Dermis microvascular lymphatic vessel endothelial cell (primary cell): ENCODE results near the gene SH3RF2. TPM values are rescaled to one million over a fixed set of nuclear protein-coding genes. Genes with fewer than 3 reads are reported as not detected.
"Not testable (repeated sequence)": the region's sequence is repeated elsewhere in the genome, so short reads cannot be mapped to it uniquely, and the experiment has no call there.

Source experiments
- DNase-seq, 2 donors: peaks; one replicate each; pipeline versions ENCODE4 v3.0.0 to v3.0.0-alpha.2; 2010; ENCODE audit warnings: low read depth in 2 of 2
- total RNA-seq: library from RNA; depleted of rRNA; stranded (reverse); fragments of >200 nt; gene quantifications from 2 replicates; pipeline ENCODE4 v1.2.1, GENCODE V29; 2014

Gene SH3RF2
- total RNA-seq, 1 donor from 2014 or later, result not detected

DNA sequence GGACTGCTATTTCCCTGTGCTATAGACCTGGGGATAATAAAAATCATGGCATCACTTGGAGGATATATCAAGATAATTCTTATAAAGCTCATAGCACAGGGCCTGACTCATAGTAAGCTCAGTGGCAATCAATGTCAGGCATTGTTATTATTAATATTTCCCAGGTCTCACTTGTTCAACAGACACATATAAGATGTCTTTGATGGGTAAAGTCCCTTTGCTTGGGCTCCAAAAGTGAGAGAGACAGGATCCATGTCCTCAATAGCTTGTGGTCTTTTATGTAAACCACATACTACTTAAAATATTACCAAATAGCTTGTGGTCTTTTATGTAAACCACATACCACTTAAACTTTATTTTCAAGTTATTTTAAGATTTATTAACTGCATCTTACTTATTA lies 11.2 kb downstream of the SH3RF2 start:
- DNase-seq, result no peak

DNA sequence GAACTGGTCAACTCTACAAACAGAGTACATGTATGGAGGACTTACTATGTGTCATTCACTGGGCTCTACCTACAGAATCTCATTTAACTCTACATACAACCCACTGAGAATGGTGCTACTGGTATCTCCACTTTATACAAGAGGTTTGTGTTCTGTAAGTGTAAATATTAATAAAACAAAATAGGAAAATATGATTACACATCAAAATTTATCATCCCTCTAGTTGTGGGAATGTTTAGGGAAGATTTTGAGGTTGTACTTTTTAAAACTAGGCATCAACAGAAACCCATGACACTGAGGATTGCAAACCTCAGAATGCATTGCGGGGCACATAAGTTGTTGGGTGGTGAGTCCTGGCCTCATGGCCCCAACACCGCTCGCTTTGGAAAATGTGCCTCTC lies 11.7 kb downstream of the SH3RF2 start:
- no peak for DNase-seq

DNA sequence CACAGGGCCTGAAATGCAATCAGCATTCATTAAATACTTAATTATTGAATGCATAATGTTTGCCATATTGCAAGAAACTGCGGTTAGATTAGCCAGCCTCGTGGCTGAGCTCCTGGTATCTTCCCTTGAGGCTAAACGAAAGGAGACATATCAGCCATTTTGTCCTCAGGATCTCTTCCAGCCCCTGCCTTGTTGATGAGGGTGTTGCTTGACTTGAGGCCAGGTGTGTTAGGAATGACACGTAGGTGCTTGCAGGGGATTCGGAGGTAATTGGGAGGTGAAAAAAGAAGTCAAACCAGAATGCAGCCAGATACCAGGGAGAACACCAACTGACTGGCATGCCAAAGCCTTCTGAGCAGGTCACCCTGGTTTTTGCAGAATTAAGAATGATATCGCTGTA lies 12.5 kb downstream of the SH3RF2 start:
- no peak for DNase-seq

DNA sequence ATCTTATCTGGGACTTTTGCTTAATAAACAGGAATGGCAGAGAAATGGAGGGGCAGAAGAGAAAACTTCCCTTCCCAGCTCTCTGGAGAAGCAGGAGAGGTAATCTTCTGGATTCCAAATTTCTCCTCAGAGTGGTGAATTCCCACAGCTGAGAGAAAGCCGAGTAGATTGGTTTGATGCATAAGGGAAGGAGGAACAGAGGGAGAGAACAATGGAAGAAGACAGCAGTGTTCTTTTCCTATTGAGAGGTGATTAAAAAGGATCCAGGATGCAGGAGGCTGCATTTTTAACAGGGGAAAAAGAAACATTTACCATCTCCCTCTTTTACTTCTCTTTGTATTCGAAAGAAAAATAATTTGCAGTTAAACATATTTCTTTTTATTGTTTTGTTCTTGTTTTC lies 13.1 kb downstream of the SH3RF2 start:
- no peak for DNase-seq

DNA sequence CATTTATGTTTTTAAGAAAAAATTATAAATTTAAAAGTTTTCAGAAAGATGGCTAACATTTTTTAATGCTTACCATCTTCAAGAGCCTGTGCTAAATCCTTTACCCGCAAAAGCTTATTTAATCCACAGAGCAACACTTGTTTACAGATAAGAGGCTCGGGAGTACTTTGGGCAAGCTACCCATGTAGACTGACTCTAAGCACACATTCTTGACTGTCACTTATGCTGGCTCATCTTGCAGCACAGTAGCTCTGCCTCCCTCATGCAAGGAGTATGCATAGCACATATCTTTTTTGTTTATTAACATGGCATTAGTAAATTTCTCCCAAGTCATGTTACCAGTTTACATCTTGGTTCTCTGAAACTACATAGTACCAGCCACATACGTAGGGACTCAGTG lies 14.7 kb downstream of the SH3RF2 start:
- DNase-seq, result no peak

DNA sequence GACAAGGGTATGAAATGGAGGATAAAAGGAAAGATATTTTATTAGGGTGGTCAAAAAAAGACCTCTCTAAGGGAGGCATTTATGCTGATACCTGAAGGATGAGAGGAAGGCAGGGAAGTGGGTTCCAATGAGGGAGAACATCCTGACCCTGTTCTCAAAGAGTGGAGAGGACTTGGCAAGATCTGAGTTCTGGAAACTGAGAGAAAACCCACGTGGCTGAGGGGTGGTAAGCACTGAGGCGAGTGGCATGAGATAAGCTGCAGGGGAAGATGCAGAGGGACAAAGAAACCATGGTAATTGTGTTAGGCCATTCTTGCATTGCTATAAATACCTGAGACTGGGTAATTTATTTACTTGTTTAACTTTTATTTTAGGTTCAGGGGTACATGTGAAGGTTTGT lies 16.8 kb downstream of the SH3RF2 start:
- no peak for DNase-seq

DNA sequence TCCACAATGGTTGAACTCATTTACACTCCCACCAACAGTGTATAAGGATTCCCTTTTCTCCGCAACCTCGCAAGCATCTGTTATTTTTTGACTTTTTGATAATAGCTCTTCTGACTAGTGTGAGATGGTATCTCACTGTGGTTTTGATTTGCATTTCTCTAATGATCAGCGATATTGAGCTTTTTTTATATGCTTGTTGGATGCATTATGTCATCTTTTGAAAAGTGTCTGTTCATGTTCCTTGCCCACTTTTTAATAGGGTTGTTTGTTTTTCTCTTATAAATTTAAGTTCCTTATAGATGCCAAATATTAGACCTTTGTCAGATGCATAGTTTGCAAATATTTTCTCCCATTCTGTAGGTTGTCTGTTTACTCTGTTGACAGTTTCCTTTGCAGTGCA lies 17.8 kb downstream of the SH3RF2 start:
- not testable (repeated sequence) for DNase-seq

DNA sequence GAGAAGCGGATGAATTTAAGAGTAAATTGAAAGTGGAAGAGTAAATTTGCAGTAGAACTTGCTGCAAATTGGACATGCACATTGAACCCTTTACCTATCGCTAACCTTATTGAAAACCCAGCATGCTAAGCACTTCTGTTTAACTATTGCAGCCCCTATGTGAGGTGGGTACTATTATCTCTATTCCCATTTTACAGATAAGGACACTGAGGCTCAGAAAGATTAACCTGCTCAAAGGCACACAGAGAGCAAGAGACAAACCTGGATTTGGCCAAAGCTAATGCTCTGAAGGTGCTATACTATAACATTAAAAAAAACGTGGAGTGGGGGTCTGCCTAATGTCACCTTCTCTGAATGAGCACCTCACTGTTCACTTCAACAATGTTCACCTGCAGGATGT lies 21.0 kb downstream of the SH3RF2 start:
- DNase-seq, result no peak

DNA sequence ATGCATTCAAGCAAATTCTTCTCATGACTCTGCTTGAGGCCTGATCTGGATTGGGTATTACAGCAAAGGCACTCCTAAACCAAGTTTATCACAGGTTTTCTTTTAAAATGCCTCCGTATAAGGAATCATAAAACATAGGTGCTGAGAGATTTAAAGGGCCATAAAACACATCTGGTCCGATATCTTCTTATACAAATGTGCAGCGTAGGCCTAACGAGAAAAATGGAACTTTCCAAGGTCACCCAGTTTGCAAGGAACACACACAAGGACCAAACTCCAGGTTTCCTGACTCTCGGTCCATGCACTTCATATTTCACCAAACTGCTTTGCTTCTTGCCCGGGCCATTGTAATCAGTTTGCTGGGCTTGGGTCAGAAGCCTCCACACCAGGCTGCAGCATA lies 22.1 kb downstream of the SH3RF2 start:
- no peak for DNase-seq

DNA sequence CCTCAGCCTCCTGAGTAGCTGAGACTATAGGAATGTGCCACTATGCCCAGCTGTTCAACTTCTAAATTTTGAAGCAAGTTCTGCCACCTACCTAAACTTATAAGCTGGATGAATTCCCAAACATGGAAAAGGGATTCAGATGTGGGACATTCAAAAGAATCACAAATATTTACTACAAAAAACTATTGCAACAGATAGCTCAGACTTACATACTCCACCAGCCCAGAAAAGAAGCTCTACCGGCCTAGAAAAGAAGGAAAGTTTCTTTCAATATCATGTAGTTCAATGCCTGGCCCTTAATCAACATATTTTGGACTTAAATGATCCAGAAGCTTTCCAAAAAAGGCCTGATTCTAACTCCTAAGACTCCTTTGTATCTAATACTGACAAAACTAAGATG lies 23.8 kb downstream of the SH3RF2 start:
- DNase-seq, result no peak

DNA sequence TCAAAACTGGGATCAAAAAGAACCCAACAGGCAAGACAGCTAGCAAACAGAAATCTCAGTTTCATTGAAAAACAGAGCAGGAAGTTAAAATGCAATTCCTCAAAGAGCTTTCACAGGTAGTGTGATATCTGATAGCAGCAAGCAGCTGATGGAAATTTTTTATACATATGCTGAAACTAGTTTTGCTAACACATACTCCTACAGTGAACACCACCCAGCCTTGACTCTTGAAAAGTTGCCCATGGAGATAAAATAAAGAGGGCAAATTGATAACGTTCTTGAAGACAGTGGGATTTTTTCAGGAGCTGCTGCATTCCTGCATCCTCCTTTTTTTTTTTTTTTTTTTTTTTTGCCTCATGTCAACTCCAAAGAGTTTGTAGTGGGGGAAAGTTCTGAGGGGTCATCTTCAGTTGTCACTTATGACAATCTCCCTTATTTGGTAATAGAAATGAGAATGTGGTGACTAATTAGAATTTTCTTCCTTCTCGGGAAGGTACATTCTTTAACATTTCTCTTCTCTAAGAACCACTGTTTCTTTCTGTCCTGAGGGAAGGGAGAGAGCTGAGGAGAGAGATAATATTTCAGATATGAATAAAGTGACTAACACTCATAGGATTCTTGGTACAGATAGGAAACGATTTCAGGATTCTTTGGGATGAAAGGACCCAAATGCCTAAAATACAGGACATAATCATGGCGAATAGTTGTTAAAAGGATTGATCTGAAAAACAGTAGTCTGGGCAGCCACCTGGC lies 24.6 kb downstream of the SH3RF2 start:
- no peak for DNase-seq

DNA sequence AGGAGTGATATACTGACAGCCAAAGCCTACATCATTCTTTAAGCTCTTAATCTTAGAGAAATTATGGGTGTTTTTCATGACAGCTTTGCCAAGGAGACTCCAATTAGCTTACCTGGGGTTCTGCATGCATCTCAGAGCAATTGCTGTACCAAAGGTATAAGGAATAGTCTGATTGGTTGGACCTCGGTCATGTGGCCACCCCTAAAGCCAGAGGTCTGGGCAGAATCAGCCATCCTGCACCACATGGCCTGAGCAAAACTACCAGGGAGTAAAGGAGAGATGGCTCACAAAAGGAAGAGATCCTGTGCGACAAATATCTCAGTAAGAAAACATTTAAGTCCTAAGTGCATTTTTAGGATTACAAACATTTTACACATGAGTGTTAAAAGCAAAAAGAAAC lies 25.6 kb downstream of the SH3RF2 start:
- DNase-seq, result no peak

DNA sequence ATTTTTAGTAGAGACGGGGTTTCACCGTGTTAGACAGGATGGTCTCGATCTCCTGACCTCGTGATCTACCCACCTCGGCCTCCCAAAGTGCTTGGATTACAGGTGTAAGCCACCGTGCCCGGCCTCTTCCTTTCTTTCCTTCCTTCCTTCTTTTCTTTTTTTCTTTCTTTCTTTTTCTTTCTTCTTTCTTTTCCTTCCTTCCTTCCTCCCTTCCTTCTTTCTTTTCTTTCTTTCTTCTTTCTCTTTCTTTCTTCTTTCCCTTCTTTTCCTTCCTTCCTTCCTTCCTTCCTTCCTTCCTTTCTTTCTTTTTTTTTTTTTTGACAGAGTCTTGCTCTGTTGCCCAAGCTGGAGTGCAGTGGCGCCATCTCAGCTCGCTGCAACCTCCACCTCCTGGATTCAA lies 27.6 kb downstream of the SH3RF2 start:
- DNase-seq, result not testable (repeated sequence)

DNA sequence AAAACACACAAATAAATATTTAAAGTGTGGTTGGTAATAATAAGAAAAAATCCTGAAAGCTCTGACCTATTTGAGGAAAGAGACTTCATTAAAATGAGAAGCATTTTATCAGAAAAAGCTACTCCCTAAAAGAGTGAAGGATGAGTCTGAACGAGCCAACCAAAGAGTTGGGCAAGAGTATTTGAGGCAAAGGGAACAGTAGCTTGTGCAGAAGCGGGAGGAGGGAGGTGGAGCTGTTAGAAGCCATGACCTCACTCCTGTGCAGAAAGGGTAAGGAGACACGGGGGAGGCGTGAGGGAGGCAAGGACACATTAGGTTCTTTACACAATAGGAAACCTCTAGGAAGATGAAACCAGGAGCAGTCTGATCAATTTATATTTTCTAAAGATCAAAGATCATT lies 29.4 kb downstream of the SH3RF2 start:
- no peak for DNase-seq

DNA sequence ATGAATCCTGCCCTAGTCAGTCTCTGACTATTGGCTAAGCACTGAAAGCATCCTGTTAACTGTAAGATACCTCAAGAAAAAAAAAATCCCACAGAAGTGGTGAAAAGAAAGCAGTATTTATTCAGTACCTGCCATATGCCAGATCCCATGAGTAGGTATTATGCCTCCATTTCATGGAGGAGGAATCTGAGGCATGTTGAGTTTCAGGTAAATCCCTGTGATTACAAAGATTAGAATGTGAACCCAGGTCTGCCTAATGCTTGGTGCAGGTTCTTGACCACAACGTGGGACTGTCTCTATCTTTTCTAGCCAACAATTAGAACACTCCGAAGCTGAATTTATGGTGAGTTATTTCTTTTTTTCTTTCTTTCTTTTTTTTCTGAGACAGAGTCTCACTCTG lies 30.9 kb downstream of the SH3RF2 start:
- DNase-seq, result no peak

DNA sequence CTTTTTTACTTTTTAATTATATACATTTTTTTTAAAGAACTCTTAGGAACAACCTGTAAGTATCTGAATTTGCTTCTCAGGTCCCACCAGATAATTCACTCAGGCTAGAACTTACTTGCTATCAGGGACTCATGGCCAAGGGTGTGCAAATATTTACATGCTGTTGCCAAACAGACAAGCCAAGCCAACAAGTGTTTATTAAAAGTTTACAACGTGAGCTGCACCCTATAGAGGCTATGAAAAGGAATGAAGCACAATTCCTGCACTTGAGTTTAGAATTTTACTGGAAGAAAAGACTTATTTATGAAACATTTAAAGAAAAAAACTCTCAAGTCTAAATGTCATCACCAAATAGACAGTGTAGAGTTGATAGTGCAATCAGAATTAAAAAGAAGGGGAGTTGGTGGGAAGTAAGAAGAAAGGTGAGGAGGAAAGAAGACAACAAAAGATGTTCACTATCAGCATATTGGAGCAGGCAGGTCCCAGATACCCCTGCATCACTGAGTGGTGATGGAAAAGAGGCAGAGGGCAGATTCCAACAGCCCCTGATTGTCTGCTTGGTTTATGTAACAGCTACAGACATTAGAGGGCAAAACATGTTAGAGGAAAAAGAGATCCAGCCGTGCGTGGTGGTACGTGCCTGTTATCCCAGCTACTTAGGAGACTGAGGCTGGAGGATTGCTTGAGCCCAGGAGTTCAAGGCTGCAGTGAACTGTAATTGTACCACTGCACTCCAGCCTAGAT lies 32.8 kb downstream of the SH3RF2 start:
- no peak for DNase-seq

DNA sequence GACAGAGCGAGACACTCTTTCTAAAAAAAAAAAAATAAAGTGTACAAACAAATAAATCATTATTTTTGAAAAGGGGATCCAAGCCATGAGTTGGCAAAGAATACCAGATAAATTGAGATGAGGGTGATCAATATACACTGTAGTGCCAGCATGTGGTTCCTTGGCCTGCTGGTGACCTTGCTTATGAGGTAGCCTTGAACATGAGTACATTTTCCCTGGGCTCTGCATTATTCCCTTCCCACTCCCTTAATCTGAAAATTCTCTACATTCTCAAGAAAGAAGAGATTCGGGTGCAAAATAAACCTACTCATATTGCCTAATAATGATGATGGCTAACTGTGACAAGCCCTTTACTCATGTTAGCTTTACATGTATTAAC lies 33.3 kb downstream of the SH3RF2 start:
- no peak for DNase-seq

DNA sequence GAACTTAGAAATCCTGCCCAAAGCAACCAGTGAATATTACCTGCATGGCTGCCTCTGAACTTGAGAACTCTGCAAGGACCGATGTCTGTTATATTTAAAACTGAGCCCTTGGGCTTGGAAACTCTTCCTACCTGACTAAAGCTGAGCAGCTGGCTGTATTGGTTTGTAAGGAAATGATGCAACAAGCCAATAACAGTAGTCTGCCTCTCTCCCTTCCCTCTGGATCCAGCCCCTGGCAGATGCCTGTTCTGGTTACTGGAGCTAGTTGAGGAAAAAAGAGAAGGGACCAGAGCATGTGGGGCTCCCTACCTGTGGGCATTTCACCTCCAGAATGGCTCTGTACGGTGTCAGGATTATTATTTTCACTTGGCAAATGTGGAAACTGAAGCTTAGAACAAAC lies 34.7 kb downstream of the SH3RF2 start:
- no peak for DNase-seq

DNA sequence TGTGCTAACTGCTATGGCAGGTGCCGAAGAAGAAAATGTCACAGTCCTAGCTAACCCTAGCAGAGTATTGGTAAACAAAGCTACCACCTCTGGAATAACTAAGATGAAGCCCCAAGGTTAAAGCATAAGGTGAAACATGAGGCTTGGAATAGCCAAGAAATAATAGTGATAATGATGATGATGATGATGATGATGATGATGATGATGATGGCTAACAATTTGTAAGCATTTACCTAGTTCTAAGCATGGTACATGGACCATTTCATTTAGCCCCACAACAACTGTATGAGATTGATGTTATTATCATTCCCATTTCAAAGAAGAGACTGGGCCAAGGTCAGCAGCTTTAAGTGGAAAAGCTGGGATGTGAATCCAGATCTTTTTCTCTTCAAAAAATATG lies 35.3 kb downstream of the SH3RF2 start:
- DNase-seq, result no peak

DNA sequence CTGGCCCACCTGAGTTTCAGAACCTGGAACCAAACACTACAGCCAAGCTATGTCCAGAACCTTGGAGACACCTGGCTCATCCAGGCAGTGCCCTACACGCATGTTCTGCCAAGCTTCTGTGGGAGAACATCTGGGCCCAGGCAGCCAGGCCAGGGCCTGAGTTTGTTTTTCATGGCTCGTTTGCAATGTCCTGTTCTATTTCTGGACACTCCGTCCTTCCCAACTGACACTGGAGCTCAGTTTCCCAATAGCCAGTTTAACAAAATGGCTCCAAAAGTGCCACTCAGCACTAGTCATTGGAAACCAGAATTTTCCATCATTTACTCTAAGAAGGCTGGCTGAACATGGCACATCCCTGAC lies 38.6 kb downstream of the SH3RF2 start:
- DNase-seq, result no peak

DNA sequence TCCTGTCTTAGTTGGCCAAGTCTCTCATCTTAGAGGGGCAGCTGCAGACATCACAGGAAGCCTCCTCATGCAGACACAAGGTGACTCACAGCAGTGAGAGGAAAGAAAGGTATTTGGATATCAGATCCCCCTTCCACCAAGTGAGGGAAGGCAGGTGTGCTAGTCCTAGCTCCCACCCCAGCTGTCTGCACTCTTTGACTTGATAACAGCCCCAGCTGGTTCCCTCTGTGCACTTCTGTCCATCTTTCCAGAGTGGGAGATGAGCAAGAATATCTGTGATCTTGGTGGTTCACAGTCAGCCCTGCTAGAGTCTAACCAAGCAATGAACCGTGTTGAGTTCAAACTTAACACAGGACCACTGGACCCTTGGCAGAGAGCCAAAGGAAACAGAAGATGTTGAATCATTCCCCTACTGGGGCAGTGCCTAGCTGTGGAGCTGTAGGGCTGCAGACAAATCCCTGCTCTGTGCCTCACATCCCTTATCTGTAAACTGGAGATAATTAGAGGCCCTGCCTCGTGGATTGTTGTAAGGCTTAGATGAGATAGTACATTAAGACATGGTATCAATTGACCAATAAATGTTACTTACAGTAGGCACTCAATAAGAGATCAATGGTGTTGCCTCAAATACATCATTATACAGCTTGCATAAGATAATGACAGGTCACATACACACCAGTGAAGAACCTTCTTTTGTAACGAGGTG lies 39.1 kb downstream of the SH3RF2 start:
- peak in 1 of 2 donors; percentile 87 for DNase-seq

DNA sequence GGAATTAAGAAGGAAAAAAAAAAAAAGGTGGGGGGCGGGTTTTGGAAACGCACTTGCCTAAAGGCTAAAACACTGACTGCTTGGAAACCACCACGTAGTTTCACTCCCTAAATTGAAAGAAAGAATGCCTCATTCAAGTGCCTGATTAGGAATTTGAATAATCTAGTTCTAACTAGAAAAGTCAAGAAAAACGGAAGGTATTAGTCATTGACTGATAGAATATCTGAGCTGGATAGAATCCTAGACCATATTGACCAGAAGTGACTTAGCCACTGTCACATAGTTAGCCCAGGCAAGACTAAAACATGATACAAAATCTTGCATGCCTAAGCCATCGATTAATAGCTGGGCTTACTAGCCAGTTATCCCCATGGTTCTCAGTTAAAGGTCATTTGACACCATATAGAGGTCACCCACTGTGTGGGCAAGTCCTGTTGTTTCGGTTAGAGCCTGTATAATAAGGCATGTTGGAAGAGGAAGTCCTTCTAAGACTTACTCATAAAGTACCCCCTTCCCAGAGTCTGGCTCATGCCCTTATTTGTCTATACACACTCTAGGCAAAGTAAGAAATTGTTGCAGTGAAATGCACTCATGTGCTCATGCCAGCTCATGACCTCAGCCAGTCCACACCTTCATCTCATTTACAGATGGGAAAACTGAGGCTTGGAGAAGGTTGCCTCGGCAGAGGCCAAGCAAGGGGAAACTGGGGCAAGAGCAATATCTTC lies 40.2 kb downstream of the SH3RF2 start:
- DNase-seq, result peak in 1 of 2 donors; percentile 46
